ENCODE results near the gene RBPJL. TPM values are rescaled to one million over a fixed set of nuclear protein-coding genes. Genes with fewer than 3 reads are reported as not detected.
A peak's percentile ranks its signal among the peaks of the same experiment; 100 is the strongest.

The RBPJL gene
- total and polyA plus RNA-seq, 2 of the 8 experiments (the other 6 are each of a cell fraction or from before 2014, with no cell fraction given): 0.67 to 1.3 TPM

DNA sequence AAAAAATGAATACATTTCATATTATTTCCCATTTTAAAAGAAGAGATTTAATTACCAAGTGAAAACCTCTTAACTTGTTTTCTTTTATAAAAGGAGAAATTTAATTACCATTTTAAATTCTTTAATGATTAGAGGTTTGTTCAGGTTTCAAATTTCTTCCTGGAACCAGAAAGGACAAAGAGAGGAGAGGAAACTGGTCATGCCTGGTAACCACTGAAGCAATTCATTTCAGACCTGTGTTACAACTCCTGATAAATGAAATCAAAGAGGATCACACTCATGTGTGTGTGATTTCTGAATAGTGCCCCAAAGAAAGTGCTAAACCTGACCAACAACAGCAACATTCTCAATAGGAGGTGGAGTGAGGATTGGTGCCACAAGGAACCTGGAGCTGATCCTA, 39.7 kb upstream of the RBPJL start:
- Histone ChIP-seq H2BK120ac (replicated peaks; ENCODE audit: low read depth, low read length) (no peak overlapping the region), H3K27ac (ENCODE audit: low read depth, low read length) (no peak overlapping the region), H3K9me3 (ENCODE audit: insufficient read depth in 2 of 2, low read depth in 1 of 2, low read length in 1 of 2) (no peaks in the 10 kb centered on the region), H4K8ac (ENCODE audit: extremely low read depth, insufficient read depth, low read length) (no peak overlapping the region), H3K14ac (ENCODE audit: insufficient read length) (no peak overlapping the region), H2AK5ac (ENCODE audit: low read depth, low read length) (no peak overlapping the region), H3K27me3 (replicated peaks in 1 of 4; ENCODE audit: control insufficient read depth in 3 of 4, extremely low read depth in 1 of 4, insufficient read depth in 3 of 4, low read length in 3 of 4) (no peaks in the 10 kb centered on the region), H2BK12ac (ENCODE audit: low read depth, low read length) (no peak overlapping the region), H3K4me1 (replicated peaks in 1 of 4; ENCODE audit: control insufficient read depth in 3 of 4, insufficient read depth in 4 of 4, low read length in 3 of 4) (peaks cover 0 to under 1% (median 0%) of the 10 kb centered on the region in 4 experiments; a peak in 2 of 7 replicates), H3K79me1 (ENCODE audit: low read depth, low read length) (no peaks in the 10 kb centered on the region), H3K23ac (ENCODE audit: insufficient read length) (no peak overlapping the region), H3K36me3 (ENCODE audit: control insufficient read depth in 2 of 4, insufficient read depth in 4 of 4, low read length in 3 of 4) (no peaks in the 10 kb centered on the region), H3K4me3 (ENCODE audit: extremely low read depth in 1 of 4, insufficient read depth in 2 of 4, low read depth in 3 of 4, low read length in 4 of 4) (no peak overlapping the region), H4K5ac (ENCODE audit: insufficient read length, low read depth, low read length) (no peak overlapping the region), H3K56ac (replicated peaks; ENCODE audit: insufficient read length, low read depth, low read length) (no peak overlapping the region), H4K20me1 (replicated peaks in 1 of 2; ENCODE audit: control insufficient read depth in 1 of 2, insufficient read depth in 2 of 2, low read length in 2 of 2) (no peaks in the 10 kb centered on the region), H2BK5ac (ENCODE audit: low read depth, low read length) (no peak overlapping the region), H3K23me2 (ENCODE audit: low read depth, low read length) (no peaks in the 10 kb centered on the region), H3K4me2 (ENCODE audit: insufficient read depth in 1 of 2, low read depth in 2 of 2, low read length in 2 of 2) (no peak overlapping the region), H2BK15ac (ENCODE audit: low read length) (no peak overlapping the region), H3K79me2 (ENCODE audit: control insufficient read depth in 1 of 2, insufficient read depth in 2 of 2, low read length in 2 of 2) (no peaks in the 10 kb centered on the region), H3K18ac (ENCODE audit: extremely low read depth, low read length) (no peak overlapping the region), H4K91ac (replicated peaks; ENCODE audit: insufficient read length, low read length) (no peak overlapping the region), H3K9ac (replicated peaks in 1 of 4; ENCODE audit: extremely low read depth in 1 of 4, low read depth in 3 of 4, low read length in 3 of 4) (no peak overlapping the region), H2AFZ (ENCODE audit: low read length) (no peak overlapping the region; the same call in 1 of the 2 replicates), H3K4ac (replicated peaks; ENCODE audit: insufficient read length, low read depth, low read length) (peak overlapping the region; percentile 57), H2BK20ac (ENCODE audit: low read length) (no peak overlapping the region)
- ChIA-PET CTCF (ENCODE audit: partially characterized antibody) (no interaction called here), POLR2A (ENCODE audit: partially characterized antibody) (no interaction called here)
- DNase-seq (ENCODE audit: low read depth in 1 of 2, low spot score in 2 of 2): no peak
- FAIRE-seq: no peak
- TF ChIP-seq SP1 (IDR thresholded peaks at IDR 0.05; ENCODE audit: low read depth, low read length): no peak
- no peak for TF ChIP-seq RNF2 (IDR thresholded peaks at IDR 0.05; ENCODE audit: borderline replicate concordance, low read depth, low read length, missing control alignments, poor library complexity, severe bottlenecking)
- no peak for TF ChIP-seq PHF8 (conservative IDR thresholded peaks at IDR 0.05; ENCODE audit: low read depth, low read length)
- TF ChIP-seq TEAD4 (IDR thresholded peaks at IDR 0.05; ENCODE audit: low read depth, low read length): no peak
- TF ChIP-seq SP2 (IDR thresholded peaks at IDR 0.05; ENCODE audit: low read length): no peak
